Measurements from ENCODE around the gene STOML1. TPM values are rescaled to one million over a fixed set of nuclear protein-coding genes. Genes with fewer than 3 reads are reported as not detected.

STOML1 gene
- polyA plus RNA-seq, 1 experiment, result 18.3 TPM

DNA sequence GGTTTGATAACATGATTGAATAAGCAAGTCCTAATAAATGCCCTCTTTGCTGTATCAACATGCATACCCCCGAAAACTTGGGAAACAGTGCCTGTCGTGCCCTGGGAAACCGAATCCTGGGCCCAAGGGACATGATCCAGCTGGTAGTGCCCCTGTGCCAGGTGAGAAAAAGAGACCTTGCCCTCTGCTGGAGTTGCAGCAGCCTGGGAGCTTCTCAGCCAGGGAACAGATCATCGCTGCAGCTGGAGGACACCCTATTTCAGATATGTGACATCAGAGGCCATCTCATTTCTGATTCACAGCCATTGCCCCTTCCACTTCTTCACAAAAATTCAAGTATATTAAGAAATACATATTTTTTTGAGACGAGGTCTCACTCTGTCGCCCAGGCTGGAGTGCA lies 32.3 kb downstream of the STOML1 start:
- Histone ChIP-seq H3K4me3 (ENCODE audit: low read depth, low read length) (no peak overlapping the region), H3K36me3 (ENCODE audit: control insufficient read depth, insufficient read depth, low read length) (no peaks in the 10 kb centered on the region), H3K27me3 (ENCODE audit: control insufficient read depth, insufficient read depth, low read length) (no peaks in the 10 kb centered on the region)
- ChIA-PET CTCF (interaction anchor here (1.2 to 6.2 kb wide), 4 partner anchors 9 to 86 kb away, joined by 3 to 28 read pairs (median 8); no protein-coding TSS in a partner anchor), POLR2A (no interaction called here)
- TF ChIP-seq, protein P1, sequence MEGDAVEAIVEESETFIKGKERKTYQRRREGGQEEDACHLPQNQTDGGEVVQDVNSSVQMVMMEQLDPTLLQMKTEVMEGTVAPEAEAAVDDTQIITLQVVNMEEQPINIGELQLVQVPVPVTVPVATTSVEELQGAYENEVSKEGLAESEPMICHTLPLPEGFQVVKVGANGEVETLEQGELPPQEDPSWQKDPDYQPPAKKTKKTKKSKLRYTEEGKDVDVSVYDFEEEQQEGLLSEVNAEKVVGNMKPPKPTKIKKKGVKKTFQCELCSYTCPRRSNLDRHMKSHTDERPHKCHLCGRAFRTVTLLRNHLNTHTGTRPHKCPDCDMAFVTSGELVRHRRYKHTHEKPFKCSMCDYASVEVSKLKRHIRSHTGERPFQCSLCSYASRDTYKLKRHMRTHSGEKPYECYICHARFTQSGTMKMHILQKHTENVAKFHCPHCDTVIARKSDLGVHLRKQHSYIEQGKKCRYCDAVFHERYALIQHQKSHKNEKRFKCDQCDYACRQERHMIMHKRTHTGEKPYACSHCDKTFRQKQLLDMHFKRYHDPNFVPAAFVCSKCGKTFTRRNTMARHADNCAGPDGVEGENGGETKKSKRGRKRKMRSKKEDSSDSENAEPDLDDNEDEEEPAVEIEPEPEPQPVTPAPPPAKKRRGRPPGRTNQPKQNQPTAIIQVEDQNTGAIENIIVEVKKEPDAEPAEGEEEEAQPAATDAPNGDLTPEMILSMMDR (IDR thresholded peaks at IDR 0.05; ENCODE audit: insufficient read depth, low read depth, low read length), result no peak
- DNase-seq (ENCODE audit: low read depth), result no peak

DNA sequence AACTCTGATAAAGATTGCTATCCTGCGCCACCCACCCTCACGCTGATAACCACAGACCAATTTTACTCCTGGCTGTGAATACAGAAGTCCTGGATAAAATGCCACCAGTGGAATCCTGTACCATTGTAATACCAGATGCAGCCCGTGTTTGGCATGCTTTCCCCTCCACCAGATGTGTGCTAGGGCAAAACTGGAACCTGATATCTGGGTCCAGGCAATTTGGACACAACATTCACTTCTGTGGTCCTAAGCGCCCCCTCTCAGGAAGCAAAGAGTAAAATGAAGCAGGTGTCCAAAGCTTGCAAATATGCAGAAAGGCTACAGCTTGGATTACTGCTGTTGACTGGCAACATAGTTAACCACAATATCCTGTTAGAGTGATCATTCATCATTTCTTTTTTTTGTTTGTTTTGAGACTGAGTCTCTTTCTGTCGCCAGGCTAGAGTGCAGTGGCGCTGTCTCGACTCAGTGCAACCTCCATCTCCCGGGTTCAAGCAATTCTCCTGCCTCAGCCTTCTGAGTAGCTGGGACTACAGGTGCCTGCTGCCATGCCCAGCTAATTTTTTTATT lies 33.0 kb downstream of the STOML1 start:
- ChIA-PET CTCF (interaction anchor here (2.6 to 6.2 kb wide), 2 partner anchors 8 to 13 kb away, joined by 12 to 28 read pairs; no protein-coding TSS in a partner anchor), POLR2A (interaction anchor here (0.6 kb wide), 1 partner anchor 702 kb away, joined by 5 read pairs; no protein-coding TSS in a partner anchor)
- Histone ChIP-seq H3K27me3 (ENCODE audit: control insufficient read depth, insufficient read depth, low read length) (no peaks in the 10 kb centered on the region), H3K36me3 (ENCODE audit: control insufficient read depth, insufficient read depth, low read length) (no peaks in the 10 kb centered on the region), H3K4me3 (ENCODE audit: low read depth, low read length) (no peak overlapping the region)
- TF ChIP-seq, protein P1 (IDR thresholded peaks at IDR 0.05; ENCODE audit: insufficient read depth, low read depth, low read length), result no peak
- no peak for DNase-seq (ENCODE audit: low read depth)

DNA sequence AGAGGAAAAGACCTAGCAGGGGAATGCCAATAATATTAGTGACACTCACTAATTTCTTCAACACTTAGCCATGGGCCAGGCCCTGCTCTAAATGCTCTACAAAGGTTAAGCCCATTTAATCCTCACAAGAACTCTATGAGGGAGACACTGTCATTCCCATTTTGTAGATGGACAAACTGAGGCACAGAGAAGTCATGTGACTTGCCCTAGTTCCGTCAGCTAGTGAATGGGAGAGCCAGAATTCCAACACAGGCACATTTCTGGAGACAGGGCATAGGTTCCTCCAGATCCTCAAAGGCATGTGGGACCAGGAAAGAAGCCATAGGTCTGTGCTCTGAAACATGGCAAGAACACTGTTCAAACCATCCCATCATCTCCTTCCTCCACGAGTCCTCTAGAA lies 34.3 kb downstream of the STOML1 start:
- ChIA-PET CTCF (interaction anchor here (0.9 to 6.2 kb wide), 4 partner anchors 14 to 90 kb away, joined by 3 to 28 read pairs (median 4); no protein-coding TSS in a partner anchor), POLR2A (no interaction called here)
- DNase-seq (ENCODE audit: low read depth), result no peak
- TF ChIP-seq, protein P1 (IDR thresholded peaks at IDR 0.05; ENCODE audit: insufficient read depth, low read depth, low read length), result no peak
- Histone ChIP-seq H3K27me3 (ENCODE audit: control insufficient read depth, insufficient read depth, low read length) (no peaks in the 10 kb centered on the region), H3K36me3 (ENCODE audit: control insufficient read depth, insufficient read depth, low read length) (peaks cover 3% of the 10 kb centered on the region; the same call in 1 of the 2 replicates), H3K4me3 (ENCODE audit: low read depth, low read length) (no peak overlapping the region)

DNA sequence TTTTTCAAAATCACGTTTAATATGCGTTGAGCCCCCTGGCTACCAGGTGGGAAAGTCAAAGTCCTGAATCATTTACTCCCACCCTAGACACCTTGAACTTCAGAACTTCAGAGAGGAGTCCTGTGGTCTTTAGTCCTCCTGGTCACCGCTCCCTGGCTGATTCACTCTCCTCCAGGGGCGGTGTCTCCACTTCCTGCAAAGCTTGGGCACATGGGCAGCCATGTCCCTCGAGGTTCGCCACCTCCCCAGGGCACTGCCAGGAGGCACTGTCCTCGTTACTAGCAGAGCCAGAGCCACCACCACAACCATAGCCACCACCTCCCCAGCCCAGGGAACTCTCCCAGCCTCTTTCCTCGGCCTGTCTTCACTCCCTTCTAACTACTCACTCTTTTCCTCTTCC lies 34.8 kb downstream of the STOML1 start:
- TF ChIP-seq, protein P1 (IDR thresholded peaks at IDR 0.05; ENCODE audit: insufficient read depth, low read depth, low read length), result no peak
- no peak overlapping the region for H3K4me3 ChIP-seq (ENCODE audit: low read depth, low read length)
- H3K27me3 ChIP-seq (ENCODE audit: control insufficient read depth, insufficient read depth, low read length), result no peaks in the 10 kb centered on the region
- CTCF ChIA-PET, result interaction anchor here (0.9 to 6.2 kb wide), 4 partner anchors 14 to 90 kb away, joined by 3 to 28 read pairs (median 4); no protein-coding TSS in a partner anchor
- H3K36me3 ChIP-seq (ENCODE audit: control insufficient read depth, insufficient read depth, low read length), result peaks cover 7% of the 10 kb centered on the region
- POLR2A ChIA-PET, result interaction anchor here (1.5 kb wide), 1 partner anchor 17 kb away, joined by 6 read pairs; no protein-coding TSS in a partner anchor
- no peak for DNase-seq (ENCODE audit: low read depth)

DNA sequence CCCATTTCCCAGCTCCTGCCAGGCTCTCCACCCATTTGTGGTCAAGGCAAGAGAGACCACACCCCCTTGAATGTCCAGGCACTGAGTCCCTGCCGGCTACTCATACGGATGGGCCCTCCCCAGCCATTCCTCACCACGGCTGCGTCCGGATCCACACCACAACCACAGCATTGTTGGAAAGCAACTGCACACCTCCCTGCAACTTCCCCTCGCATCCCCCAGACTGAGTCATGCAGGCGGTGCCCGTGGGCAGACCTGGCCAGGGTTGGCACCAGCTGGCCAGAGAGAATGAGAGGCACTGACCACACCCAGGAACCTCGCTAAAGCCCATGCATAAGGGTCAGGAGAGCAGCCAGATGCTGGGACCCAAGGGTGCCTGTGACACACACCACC lies 35.4 kb downstream of the STOML1 start:
- TF ChIP-seq, protein P1 (IDR thresholded peaks at IDR 0.05; ENCODE audit: insufficient read depth, low read depth, low read length), result no peak
- H3K36me3 ChIP-seq (ENCODE audit: control insufficient read depth, insufficient read depth, low read length), result peaks cover 11% of the 10 kb centered on the region
- no peaks in the 10 kb centered on the region for H3K27me3 ChIP-seq (ENCODE audit: control insufficient read depth, insufficient read depth, low read length)
- POLR2A ChIA-PET, result interaction anchor here (1.5 kb wide), 1 partner anchor 17 kb away, joined by 6 read pairs; no protein-coding TSS in a partner anchor
- DNase-seq (ENCODE audit: low read depth), result peak; percentile 85
- CTCF ChIA-PET, result interaction anchor here (0.9 to 6.2 kb wide), 7 partner anchors 8 to 91 kb away, joined by 3 to 28 read pairs (median 4); no protein-coding TSS in a partner anchor
- no peak overlapping the region for H3K4me3 ChIP-seq (ENCODE audit: low read depth, low read length)

All from BJ (cell line).